Smooth muscle cell (in vitro differentiated cells): ENCODE results near the gene RRP7A. TPM values are rescaled to one million over a fixed set of nuclear protein-coding genes. Genes with fewer than 3 reads are reported as not detected.

ENCODE experiments used
- DNase-seq: peaks from one replicate; lab custom pipeline; 2025; ENCODE audit not compliant: unreplicated experiment; lab: John Stamatoyannopoulos, UW
- H2AFZ ChIP-seq: fragments of 200-600 bp; sonication (generic); 2 replicates; pipeline ENCODE4 v1.6.0; 2016; ENCODE audit warnings: antibody characterized with exemption, low read depth, mild to moderate bottlenecking
- H3F3A ChIP-seq: fragments of 200-600 bp; sonication (generic); 2 replicates; pipeline ENCODE4 v1.6.0; 2017; ENCODE audit warnings: antibody characterized with exemption, low read depth
- H3K27ac ChIP-seq: fragments of 200-600 bp; sonication (generic); 2 replicates; pipeline ENCODE4 v1.5.1; 2016; ENCODE audit warnings: low read depth, mild to moderate bottlenecking
- H3K27me3 ChIP-seq: fragments of 200-600 bp; sonication (generic); 2 replicates; pipeline ENCODE4 v1.6.1; 2016; ENCODE audit warnings: low read depth, mild to moderate bottlenecking
- H3K36me3 ChIP-seq: fragments of 200-600 bp; sonication (generic); 2 replicates; pipeline ENCODE4 v1.5.1; 2016; ENCODE audit warnings: low read depth
- H3K4me1 ChIP-seq: fragments of 200-600 bp; sonication (generic); 2 replicates; pipeline ENCODE4 v1.5.1; 2016; ENCODE audit warnings: low read depth
- H3K4me2 ChIP-seq: fragments of 200-600 bp; sonication (generic); 2 replicates; pipeline ENCODE4 v1.6.0; 2016; ENCODE audit warnings: mild to moderate bottlenecking
- H3K4me3 ChIP-seq: fragments of 200-600 bp; sonication (generic); 2 replicates; pipeline ENCODE4 v1.5.1; 2016; ENCODE audit warnings: mild to moderate bottlenecking
- H3K79me2 ChIP-seq: fragments of 200-600 bp; sonication (generic); 2 replicates; pipeline ENCODE4 v1.6.0; 2016; ENCODE audit warnings: low read depth, mild to moderate bottlenecking
- H3K9ac ChIP-seq: fragments of 200-600 bp; sonication (generic); 2 replicates; pipeline ENCODE4 v1.6.0; 2016; ENCODE audit warnings: low read depth
- H3K9me3 ChIP-seq: fragments of 200-600 bp; sonication (generic); replicated peaks from 2 replicates; pipeline ENCODE4 v1.5.1; 2016; ENCODE audit warnings: low read depth
- H4K20me1 ChIP-seq: fragments of 200-600 bp; sonication (generic); 2 replicates; pipeline ENCODE4 v1.6.0; 2016; ENCODE audit warnings: low read depth
- WGBS: methylation state at CpG from one replicate; pipeline ENCODE4 v1.1.7; 2016; ENCODE audit warnings: low lambda C conversion rate; 5-methylcytosine and 5-hydroxymethylcytosine counted together
- polyA plus RNA-seq: library from polyadenylated mRNA; unstranded; fragments of >200 nt; fragmentation: Nextera tagmentation; extraction: Ambion mirVana; gene quantifications from 2 replicates; pipeline ENCODE4 v1.2.1, GENCODE V29; 2016
- total RNA-seq: library from RNA; depleted of rRNA; stranded (reverse); fragments of >200 nt; gene quantifications from 2 replicates; pipeline ENCODE4 v1.2.3, GENCODE V29; 2014
- TF ChIP-seq, protein P1 (sequence below): fragments of 200-600 bp; sonication (generic); IDR thresholded peaks from 2 replicates; pipeline ENCODE4 v1.5.1; 2017; ENCODE audit warnings: borderline replicate concordance, mild to moderate bottlenecking, antibody characterized with exemption; ENCODE audit not compliant: insufficient read depth, poor library complexity, severe bottlenecking

RRP7A gene
- total and polyA plus RNA-seq, 2 experiments from 2014 or later: 24.5 to 64.2 TPM

DNA sequence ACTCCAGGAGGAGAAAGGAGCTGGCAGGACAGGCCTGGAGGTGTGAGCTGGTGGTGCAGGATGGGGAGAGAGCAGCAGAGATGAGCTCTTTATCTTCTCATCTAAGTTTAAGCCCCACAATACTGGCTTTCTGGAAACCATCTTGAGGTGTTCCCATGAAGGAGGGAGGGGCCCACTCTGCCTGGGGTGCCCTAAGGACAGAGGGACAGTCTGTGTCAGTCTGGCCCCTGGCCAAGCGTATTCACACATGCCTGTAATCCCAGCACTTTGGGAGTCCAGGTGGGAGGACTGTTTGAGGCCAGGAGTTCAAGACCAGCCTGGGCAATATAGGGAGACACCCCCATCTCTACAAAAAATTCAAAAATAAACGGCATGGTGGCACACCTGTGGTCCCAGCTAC lies 43.1 kb upstream of the RRP7A start:
- Histone ChIP-seq H3K27me3 (no peaks in the 10 kb centered on the region), H3K4me2 (no peak overlapping the region), H3F3A (no peaks in the 10 kb centered on the region)

DNA sequence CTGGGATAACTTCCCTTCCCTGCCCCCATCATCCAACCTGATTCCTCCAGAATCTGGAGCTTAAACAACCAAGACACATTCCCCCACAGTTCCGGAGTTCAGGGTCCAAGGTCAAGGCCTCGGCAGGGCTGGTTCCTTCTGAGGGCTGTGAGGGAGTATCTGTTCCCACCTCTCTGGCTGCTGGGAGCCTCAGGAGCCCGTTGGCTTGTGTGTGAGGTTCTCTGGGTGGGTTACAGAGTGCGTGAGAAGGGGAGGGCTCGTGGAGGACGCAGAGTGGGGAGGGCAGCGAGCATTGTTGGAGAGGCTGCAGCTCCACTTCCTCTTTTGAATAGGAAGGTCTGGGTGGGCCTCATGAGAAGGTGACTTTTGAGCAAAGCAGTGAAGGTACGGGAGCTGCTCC lies 42.7 kb upstream of the RRP7A start:
- H3K27ac ChIP-seq: no peak overlapping the region
- no peak for DNase-seq
- no peaks in the 10 kb centered on the region for H3K36me3 ChIP-seq
- H3K4me1 ChIP-seq: no peaks in the 10 kb centered on the region
- no peaks in the 10 kb centered on the region for H3K27me3 ChIP-seq
- H3K9me3 ChIP-seq: no peaks in the 10 kb centered on the region
- H2AFZ ChIP-seq: no peak overlapping the region
- TF ChIP-seq, protein P1, sequence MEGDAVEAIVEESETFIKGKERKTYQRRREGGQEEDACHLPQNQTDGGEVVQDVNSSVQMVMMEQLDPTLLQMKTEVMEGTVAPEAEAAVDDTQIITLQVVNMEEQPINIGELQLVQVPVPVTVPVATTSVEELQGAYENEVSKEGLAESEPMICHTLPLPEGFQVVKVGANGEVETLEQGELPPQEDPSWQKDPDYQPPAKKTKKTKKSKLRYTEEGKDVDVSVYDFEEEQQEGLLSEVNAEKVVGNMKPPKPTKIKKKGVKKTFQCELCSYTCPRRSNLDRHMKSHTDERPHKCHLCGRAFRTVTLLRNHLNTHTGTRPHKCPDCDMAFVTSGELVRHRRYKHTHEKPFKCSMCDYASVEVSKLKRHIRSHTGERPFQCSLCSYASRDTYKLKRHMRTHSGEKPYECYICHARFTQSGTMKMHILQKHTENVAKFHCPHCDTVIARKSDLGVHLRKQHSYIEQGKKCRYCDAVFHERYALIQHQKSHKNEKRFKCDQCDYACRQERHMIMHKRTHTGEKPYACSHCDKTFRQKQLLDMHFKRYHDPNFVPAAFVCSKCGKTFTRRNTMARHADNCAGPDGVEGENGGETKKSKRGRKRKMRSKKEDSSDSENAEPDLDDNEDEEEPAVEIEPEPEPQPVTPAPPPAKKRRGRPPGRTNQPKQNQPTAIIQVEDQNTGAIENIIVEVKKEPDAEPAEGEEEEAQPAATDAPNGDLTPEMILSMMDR: no peak
- no peaks in the 10 kb centered on the region for H3F3A ChIP-seq
- H3K4me3 ChIP-seq: no peak overlapping the region
- 75% methylated on average over 8 of the region's 8 CpGs for WGBS
- H3K9ac ChIP-seq: no peak overlapping the region
- no peak overlapping the region for H3K4me2 ChIP-seq
- H3K79me2 ChIP-seq: no peaks in the 10 kb centered on the region
- H4K20me1 ChIP-seq: no peaks in the 10 kb centered on the region

More for the DNA sequence above, 43.1 kb upstream of the RRP7A start:
- H3K4me3 ChIP-seq: no peak overlapping the region
- H3K79me2 ChIP-seq: no peaks in the 10 kb centered on the region
- no peaks in the 10 kb centered on the region for H3K4me1 ChIP-seq
- H3K9ac ChIP-seq: no peak overlapping the region
- H3K9me3 ChIP-seq: no peaks in the 10 kb centered on the region
- H4K20me1 ChIP-seq: no peaks in the 10 kb centered on the region
- no peak overlapping the region for H2AFZ ChIP-seq
- H3K27ac ChIP-seq: no peak overlapping the region
- TF ChIP-seq, protein P1: no peak
- H3K36me3 ChIP-seq: no peaks in the 10 kb centered on the region
- WGBS: 87% methylated on average over 2 of the region's 2 CpGs
- DNase-seq: no peak

- H3K9me3 ChIP-seq: no peaks in the 10 kb centered on the region
- TF ChIP-seq, protein P1: no peak
- no peak for DNase-seq
- no peak overlapping the region for H2AFZ ChIP-seq
- 80% methylated on average over 5 of the region's 5 CpGs for WGBS
- H3F3A ChIP-seq: no peaks in the 10 kb centered on the region
- H3K79me2 ChIP-seq: no peaks in the 10 kb centered on the region
- no peaks in the 10 kb centered on the region for H3K36me3 ChIP-seq
- H3K4me3 ChIP-seq: no peak overlapping the region
- H3K27me3 ChIP-seq: no peaks in the 10 kb centered on the region
- H3K4me2 ChIP-seq: no peak overlapping the region
- H3K4me1 ChIP-seq: no peaks in the 10 kb centered on the region
- no peak overlapping the region for H3K27ac ChIP-seq
- no peaks in the 10 kb centered on the region for H4K20me1 ChIP-seq
- no peak overlapping the region for H3K9ac ChIP-seq
Measured at GRCh38 chr22:42561856-42562255, 42.3 kb upstream of the RRP7A start.

DNA sequence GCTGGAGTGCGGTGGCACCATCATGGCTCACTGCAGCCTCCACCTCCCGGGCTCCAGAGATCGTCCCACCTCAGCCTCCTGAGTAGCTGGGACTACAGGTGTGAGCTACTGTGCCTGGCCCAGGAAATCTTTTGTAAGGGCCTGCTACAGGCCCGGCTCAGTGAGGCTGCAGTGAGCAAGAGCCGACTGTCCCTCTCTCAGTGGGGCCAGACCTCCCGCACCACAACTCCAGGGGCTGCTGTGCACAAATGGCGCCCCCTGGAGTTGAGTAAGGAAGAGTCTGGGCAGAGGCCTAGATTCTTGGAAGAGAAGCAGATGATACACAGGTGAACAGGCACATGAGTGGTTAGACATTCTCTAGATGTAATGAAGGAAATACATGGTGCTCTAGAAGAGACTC lies 41.2 kb upstream of the RRP7A start:
- TF ChIP-seq, protein P1: peak; percentile 46
- H3K9ac ChIP-seq: no peak overlapping the region

More for the DNA sequence above, 41.2 kb upstream of the RRP7A start:
- Histone ChIP-seq H3K27ac (no peak overlapping the region), H3K4me3 (no peak overlapping the region), H3K27me3 (no peaks in the 10 kb centered on the region), H3K9me3 (no peaks in the 10 kb centered on the region), H3F3A (no peaks in the 10 kb centered on the region), H2AFZ (no peak overlapping the region), H4K20me1 (no peaks in the 10 kb centered on the region), H3K4me1 (no peaks in the 10 kb centered on the region), H3K4me2 (no peak overlapping the region), H3K79me2 (no peaks in the 10 kb centered on the region), H3K36me3 (no peaks in the 10 kb centered on the region)
- 73% methylated on average over 7 of the region's 7 CpGs for WGBS
- DNase-seq: no peak
